Effector CD8-positive, alpha-beta T cell (primary cell): ENCODE data around the gene HSPG2.

Source experiments
- DNase-seq: peaks from one replicate; lab custom pipeline; 2025; lab: John Stamatoyannopoulos, UW

HSPG2 gene

DNA sequence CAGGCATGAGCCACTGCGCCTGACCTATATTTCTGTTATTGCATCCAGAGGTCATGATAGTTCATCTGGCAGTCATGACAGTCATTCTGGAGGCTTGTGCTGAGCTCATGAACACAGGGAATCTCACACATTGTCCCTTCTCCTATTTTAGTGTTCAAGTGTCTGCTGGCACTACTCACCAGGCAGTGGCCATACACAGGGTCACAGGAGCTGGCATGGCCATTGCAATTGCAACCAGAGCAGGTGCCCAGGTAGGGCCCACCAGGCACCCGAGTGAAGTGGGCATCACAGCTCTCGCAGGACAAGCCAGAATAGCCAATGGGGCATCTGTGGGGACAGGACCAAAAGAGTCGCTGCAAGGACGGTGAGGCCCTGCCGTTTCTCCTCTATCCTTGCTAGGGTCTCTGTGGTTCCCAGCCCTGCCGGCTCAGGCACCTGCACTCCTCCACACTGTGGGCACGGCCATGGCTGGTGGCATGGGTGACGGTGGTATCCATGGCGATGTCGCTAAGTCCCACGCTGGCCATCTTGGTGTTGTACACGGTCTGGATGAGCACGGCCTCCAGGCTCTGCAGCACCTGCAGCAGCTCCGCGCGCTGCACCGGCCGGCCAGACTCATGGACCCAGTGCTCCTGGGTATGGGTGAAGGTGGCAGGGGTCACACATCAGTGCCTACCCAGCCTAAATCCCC is 57.0 kb downstream of the HSPG2 start:
- DNase-seq: no peak

- no peak for DNase-seq
Measured at GRCh38 chr1:21878840-21879478, 58.2 kb downstream of the HSPG2 start.

DNA sequence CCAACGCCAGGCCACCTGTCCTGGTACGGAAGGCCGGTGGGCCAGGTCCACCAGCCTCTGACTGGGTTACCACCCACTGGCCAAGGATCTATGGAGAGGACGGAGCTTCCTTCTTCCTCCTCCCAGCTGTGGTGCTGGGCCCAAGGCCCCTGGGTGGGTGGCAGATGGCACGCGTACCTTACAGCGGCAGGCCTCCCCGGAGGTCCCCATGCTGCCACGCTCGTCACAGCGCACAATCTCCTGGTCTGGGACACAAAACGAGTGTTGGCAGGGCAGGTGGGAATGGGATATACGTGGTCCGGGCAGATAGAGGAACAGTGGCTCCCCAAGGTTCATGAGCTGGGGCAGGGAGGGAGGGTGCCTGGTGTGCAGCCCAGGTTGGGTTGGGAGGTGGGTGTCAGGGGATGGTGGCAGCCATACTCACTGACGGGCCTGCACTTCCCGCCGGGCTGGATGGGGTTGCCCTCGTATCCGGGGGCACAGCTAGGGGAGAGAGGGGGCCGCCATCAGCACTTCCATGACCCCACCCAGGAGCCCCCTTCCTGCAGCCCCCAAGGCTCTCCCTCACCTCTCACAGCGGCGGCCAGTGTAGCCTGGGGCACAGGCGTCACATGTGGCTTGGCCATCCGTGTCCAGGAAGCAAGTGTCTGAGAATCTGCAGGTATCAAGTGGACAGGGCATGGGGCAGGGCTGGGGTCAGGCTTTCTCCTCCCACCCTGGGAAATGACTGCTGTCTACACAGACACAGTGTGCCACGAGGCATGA is 58.9 kb downstream of the HSPG2 start:
- no peak for DNase-seq

DNA sequence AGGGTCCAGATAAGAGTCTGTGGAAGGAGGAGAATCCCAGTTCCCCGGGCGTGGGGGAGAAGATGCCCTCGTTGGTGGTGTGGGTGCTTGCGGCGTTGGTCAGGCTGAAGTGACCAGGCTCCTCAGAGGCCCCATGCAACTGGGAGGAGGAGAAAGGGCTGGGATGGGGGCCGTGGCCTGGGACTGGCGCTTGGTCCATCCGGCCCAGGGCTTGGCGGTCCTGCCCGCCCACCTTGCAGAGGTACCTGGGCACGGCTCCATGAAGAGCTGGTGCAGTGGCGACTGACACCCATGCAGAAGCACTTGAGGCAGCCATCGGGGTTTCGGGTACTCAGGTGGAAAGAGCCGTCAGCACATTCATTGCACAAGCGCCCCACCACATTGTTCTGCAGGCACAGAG is 60.8 kb downstream of the HSPG2 start:
- no peak for DNase-seq

DNA sequence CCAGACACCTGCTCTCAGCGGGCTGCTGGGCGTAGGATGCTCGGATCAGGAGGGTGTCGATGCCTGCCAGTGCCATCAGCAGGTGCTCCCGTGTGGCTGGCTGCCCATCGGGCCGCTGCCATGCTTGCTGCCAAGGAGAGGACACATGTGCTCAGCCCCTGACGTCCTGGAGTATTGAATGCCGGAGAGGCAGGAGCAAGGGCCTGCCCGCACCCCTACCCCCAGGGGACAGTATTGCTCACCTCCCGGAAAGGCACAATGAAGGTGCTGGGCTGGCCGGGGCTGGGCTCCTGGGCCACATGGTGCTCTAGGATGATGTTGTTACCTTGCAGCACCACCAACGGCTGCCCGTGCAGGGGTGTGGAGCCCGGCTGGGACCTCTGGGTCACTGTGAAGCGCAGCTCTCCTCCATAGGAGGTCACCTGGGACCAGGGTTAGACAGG is 61.5 kb downstream of the HSPG2 start:
- no peak for DNase-seq

GRCh38 chr1:21874778-21875547 is 62.1 kb downstream of the HSPG2 start:
- DNase-seq: no peak

GRCh38 chr1:21874328-21874727 is 62.8 kb downstream of the HSPG2 start:
- DNase-seq: no peak

DNA sequence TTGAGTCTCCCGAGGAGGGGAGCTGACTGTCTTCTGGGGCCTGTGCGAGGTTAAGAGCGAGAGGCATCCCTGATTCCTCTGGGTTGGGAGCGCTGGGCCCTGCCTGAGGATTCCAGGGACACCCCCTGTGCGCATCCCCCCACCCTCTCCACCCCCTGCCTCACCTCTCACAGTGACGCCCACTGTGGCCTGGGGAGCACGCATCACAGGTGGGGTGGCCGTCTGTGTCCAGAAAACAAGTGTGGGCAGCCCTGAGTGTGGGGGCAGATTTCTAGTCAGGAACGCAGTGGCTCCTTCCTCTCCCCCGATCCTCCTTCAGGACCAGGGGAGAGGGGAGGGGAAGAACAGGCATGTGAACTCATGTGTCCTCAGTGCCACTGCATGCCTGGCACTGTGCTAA is 63.3 kb downstream of the HSPG2 start:
- no peak for DNase-seq

DNA sequence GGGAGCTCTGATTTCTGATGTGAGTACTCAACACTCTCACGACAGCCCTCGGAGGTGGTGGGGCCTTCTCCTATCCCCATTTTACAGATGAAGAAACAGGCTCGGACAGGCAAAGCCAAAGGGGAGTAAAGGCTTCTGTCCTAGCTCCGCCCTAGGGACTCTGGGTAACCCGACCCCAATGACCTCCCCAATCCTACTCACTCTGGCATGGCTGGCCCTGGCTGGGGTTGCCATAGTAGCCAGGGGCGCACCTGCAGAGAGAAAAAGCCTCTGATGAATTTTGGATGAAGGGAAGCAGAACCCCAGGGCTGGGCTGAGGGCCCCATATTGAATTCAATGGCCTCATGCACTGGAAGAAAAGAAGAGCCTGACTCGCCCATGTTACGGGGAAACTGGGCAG is 63.9 kb downstream of the HSPG2 start:
- DNase-seq: no peak

GRCh38 chr1:21872445-21873079 is 64.5 kb downstream of the HSPG2 start:
- DNase-seq: no peak

DNA sequence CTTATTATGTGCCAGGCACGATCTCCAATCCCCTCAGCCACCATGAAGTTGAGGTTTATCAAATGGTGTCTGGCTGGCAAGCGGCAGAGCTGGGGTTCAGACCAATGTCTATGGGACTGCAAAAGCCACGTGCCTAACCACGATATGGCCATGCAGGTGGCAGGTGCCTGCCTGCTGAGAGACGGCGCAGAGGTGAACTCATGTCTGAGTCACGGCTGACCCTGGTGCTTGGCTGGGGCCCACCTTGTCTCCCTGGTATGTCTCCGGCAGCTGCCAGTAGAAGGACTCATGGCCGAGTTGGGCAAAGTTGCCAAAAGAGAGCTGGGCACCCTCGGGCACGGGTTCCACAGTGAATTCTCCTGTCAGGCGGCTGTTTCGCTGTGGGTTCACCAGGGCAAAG is 65.2 kb downstream of the HSPG2 start:
- no peak for DNase-seq

- DNase-seq: no peak
Measured at GRCh38 chr1:21870611-21871010, 66.5 kb downstream of the HSPG2 start.

GRCh38 chr1:21869620-21870121 is 67.4 kb downstream of the HSPG2 start:
- DNase-seq: no peak

DNA sequence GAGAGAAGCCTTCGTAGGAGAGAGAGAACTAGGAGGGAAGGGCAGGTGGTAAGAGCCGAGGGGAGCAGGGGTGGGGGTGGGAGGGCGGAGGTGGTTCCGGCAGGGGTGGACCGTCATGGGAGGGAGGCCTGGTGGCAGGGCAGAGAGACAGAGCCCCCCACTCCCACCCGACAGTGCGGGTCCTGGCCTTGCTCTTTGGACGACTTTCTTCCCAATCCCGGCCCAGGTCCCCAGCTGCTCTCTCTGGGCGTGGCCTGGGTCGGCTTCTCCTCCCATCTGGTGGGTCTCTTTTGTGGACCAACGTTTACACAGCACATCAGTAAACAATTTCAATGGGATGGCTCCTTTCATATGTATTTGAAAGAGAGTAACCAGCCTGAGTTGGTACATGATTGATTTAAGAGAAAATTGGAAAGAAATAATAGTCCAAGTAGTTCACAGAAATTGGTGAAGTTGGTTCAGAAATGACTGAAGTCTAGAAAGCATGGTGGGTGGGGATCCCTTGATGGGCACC is 68.1 kb downstream of the HSPG2 start:
- no peak for DNase-seq

DNA sequence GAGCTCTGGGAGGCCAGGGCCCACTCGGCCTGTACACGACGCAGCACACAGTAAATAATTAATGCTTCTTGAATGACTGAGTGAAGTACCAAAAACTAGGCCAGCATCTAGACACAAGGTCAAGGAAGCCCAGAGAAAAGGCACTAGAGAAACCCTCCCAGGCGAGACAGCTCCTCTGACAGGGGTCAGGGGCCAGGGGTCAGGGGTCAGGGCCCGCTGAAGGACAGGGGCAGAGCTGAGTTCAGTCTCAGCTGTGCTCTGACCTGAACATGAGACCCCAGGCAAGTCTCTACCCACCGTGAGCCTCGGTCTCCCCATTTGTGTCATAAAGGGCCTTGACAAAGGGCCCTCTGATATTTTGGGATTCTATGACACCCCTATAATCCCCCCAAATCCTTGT is 68.6 kb downstream of the HSPG2 start:
- no peak for DNase-seq

- DNase-seq: no peak
Measured at GRCh38 chr1:21867451-21867996, 69.6 kb downstream of the HSPG2 start.

DNA sequence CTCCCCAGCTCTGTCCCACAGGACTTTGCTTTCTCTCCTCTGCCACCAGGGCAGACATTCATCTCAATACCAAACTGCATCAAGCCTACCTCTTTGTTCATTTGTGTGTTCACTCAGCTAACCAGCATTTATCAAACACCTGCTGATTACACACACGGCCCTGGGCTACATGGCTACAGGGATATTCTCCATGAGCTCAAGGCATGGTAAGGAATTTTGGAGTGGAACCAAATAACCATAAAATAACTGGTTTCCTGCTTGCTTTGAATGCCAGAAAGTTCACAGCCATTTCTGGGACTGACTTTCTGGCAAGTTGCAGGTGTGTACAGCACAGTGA is 70.4 kb downstream of the HSPG2 start:
- no peak for DNase-seq

- no peak for DNase-seq
Measured at GRCh38 chr1:21865943-21866706, 71.0 kb downstream of the HSPG2 start.

DNA sequence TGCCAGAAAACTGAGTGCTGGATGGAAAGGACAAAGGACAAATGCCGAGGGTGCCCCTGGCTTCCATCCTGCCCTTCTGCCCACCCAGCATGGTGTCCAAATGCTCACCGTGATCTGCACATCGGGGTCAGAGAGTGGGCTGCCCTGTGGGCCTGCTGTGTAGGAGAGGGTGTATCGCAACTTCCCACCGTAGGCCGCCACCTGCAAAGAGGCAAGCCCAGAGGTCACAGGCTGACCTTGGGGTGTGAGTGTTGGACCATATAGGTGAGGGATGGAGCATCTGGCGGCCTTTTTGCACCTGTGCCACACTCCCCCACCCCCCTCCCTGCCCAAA is 71.5 kb downstream of the HSPG2 start:
- DNase-seq: no peak

DNA sequence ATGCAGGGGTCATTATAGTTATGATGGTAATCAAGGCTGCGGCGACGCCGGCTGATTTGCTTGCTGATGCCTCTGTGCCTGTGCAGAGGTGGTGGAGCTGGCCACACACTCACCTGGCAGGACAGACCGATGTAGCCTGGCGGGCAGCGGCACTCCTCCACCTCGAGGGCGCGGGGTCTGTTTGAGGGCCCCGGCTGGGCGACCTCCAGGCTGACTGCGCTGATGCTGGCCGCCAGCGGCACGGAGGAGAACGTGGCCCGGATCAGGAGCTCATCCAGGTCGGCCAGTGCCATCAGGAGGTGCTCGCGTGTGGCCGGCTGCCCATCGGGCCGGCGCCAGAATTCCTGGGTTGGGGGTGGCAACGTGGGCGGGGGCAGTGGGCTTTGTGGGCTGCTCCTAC is 72.4 kb downstream of the HSPG2 start:
- no peak for DNase-seq

GRCh38 chr1:21863981-21864380 is 73.1 kb downstream of the HSPG2 start:
- DNase-seq: no peak
